HG02870 (cell line): ENCODE measurements around the gene FAM25A.

Experiments used
- ATAC-seq: cut with Tn5 transposase; IDR thresholded peaks from one replicate; pipeline ENCODE4 v1.9.1; 2021; ENCODE audit warnings: mild to moderate bottlenecking, moderate library complexity; ENCODE audit not compliant: unreplicated experiment

Gene FAM25A

DNA sequence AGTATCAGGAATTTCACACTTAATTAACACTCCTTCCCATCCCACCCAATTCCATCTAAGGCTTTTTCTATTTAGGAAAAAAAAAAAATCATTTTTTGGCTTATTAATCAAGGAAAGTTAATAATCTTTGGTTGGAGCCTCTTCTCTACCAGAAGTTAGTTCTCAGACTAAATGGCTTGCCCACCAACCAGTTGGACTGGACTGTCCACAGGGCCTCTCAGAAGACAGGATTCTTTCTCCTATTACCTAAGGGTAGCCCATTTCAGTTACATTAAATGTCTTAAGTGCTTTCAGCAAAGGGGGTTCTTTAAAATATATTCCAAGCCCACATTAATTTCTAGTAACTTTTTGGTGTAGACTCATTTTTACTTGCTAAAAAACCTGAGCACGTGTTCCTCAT, 39.3 kb downstream of the FAM25A start:
- no peak for ATAC-seq

DNA sequence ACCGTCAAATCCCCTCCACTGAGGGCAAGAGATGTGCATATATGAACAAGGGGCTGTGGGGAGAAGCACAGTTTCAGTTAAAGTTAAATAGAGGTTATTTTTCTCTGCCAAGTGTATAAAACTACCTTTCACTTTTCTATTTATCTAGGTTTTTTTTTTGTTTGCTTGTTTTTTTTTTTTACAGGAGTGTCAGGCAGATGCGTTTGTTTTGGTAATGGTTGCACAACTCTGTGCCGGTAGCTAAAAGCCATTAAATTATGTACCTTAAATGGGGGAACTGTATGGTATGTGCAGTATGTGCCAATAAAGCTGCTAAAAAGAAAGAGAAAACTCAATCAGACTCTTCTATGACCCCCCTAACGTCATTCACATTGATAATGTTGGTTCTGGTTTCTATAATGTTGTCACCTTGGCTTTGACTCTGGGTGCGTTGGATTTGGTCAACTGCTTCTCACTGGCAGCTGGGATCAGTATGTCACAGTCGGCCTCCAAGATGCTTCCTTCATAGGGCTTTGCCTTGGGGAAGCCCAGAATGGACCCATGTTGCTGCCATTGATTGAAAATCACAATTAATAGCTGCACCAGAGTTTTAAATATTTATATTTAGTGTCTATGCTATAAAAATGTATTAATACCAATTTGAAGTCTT, 40.3 kb downstream of the FAM25A start:
- ATAC-seq = no peak

DNA sequence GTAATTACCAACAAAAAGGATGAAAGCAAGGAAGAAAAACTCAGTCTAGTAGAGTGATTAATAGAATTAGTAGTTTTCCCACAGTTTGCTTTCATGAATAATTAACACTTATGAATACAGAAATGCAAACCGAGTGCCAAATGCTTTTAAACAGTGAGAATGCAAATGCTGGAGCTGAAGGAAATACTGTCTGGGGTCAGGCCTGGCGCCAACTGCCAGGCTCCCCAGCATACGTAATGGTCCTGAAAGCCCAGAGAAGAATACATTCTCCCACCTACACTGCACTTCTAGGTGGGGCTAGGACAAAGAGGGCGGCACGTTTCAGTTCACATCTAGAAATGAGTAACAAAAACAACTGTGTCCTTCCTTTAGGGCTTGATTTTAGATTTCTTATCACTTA, 44.6 kb downstream of the FAM25A start:
- ATAC-seq = no peak

DNA sequence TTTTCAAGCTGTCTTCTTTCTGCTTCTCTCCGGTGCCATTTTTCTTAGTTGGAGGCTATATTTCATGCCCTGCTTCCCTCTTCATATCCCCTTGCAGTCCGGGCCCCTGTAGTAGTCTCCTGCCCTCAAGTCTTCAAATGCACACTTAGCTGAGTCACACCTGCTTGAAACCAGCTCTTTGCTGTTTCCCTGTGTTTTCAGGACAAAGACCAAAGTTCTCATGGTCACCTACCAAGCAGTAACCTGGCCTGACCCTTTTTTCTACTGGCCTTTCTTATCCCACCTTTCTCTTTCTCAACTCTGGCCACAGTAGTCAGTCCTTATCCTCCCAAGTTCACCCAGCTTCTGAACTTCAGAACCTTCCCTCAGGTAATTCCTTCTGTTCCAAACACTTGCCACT, 46.1 kb downstream of the FAM25A start:
- ATAC-seq = no peak

DNA sequence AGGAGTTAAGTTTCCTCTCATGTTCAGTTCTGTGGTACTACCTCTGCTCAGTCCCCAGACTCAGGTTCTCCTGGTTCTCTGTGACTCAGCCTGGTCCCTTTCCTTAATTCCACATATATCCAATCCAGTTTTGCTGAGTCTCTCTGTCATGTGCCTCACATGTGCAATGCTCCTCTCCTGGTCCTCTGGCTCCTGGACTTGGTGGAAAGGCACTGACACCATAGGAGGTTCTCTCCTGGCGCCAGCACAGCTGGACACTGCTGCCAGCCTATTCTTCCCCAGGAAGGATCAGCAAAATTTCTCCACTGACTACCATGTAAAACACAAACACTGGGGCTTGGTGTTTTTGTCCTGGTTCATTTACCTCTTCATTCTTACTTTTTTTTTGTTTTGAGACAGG, 46.8 kb downstream of the FAM25A start:
- no peak for ATAC-seq

DNA sequence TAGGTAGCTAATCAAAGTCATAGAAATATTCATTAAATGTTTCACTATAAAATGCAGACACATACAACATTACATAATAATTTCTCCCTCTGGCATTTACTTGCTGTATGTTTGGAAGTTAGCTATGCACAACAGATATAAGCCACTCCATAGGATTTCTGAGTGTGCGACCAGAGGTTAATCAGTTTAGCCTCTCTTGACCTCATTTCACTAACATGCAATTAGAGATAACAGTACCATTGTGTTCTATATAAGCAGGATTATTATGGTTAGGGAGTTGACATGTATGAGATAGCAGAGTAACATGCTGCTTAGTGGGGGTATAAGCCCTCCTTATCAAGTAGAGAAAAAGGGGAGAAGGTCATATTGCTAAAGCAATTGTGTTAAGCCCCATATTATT, 48.2 kb downstream of the FAM25A start:
- no peak for ATAC-seq

DNA sequence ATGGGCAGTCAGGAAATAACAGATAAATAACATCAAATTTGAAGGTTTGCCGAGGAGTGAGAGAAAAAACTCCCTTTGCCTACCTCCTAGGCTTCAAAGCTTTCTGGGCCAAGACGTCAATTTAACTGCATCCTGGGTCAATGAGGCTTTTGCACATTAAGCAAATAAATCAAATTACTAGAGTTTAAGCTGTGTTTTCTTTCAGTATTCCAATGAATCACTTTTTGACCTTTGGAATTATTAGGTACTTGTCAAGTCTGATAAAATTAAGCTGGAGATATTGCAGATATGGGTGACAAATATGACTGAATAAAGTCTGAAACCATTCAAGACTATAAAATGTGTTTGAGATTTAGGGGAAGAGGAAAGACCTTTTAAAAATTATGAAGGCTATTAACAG, 52.4 kb downstream of the FAM25A start:
- no peak for ATAC-seq
